NCI-H2107 treated with DMSO at 0.1 percent for 48 hours (cell line): ENCODE measurements around the gene ATPAF1.

Experiments
- DNase-seq: peaks from one replicate; lab custom pipeline; 2025; ENCODE audit not compliant: unreplicated experiment; lab: John Stamatoyannopoulos, UW

The ATPAF1 gene

GRCh38 chr1:46594063-46594462 is 74.1 kb downstream of the ATPAF1 start:
- DNase-seq = no peak

DNA sequence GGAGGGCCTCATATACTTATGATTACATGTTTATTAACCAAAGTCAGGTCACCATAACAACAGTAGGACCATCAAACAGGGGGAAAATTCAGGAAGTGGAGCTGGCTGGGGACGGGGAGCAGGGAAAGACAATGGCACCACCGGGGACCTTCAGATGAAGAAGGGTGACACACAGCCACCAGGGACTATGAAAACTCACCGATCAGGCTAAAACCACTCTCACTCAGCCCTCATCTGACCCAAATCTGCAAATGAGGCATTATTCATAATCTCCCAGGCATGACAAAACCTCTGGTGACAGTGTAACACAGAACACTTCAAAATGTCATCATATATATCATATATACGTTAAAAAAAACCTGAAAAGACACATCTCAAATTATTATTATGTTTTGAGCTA is 75.3 kb downstream of the ATPAF1 start:
- DNase-seq = no peak

DNA sequence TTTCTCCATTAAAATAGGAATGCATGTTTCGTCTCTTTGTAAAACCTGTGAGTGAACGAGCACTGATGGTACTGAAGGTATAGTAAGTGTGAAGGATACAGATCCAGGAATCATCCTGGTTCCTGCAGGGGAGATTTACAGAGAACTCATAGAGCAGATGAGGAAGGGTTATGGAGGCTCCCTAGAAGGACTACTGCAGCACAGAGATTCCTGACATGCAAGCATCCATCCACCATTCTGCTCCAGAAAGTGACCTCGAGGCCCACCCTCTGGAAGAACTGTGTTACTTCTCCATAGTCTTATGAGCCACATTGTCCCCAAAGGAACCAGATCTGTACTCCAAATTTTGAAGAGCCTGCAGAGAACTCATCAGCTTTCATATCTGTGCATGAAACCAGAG is 78.6 kb downstream of the ATPAF1 start:
- DNase-seq = no peak

DNA sequence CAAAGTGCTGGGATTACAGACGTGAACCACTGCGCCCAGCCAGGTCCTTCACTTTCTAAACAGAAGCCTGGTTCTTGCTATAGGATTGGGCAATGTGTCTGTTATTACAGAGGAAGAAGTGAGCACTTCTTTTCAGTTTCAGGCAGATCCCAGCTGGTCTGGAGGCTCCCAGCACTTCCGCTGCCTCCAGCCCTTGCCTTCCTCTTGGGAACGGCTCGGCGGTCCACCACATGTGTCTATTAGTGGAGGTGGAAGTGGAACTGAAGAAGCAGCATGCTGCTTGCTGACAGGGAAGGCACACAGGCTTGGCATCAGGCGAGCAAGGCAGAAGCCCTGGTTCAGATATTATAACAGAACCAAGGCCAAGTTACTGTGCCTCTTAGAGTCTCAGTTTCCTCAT is 81.1 kb downstream of the ATPAF1 start:
- DNase-seq = no peak

DNA sequence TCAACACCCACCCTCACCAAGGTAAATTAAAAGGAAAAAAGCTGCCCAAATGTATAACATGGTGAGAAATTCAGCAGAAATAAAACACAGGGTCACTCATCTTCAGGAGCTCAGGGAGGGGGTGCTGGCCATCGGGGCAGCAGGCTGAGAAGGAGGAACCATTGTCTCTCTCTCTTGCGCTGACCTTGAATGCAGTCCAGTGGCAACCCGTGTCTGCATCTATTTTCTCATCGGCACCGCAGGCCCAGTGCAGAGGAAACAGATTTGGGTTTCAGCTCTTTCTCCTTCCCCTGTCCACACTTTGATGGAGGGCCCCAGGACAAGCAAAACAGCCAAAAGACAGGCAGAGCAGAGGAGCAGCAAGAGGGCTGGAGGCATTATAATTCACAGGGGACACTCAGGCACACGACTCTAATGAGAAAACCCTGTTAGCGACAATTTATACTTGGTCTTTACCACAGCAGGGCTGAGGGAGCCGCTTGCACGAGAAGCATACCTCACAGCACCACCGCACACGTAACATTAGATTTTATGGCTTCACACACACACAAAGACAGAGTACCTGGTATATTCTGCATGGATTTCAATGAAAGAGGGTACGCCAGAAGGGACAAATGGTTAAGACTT is 82.7 kb downstream of the ATPAF1 start:
- DNase-seq = no peak

DNA sequence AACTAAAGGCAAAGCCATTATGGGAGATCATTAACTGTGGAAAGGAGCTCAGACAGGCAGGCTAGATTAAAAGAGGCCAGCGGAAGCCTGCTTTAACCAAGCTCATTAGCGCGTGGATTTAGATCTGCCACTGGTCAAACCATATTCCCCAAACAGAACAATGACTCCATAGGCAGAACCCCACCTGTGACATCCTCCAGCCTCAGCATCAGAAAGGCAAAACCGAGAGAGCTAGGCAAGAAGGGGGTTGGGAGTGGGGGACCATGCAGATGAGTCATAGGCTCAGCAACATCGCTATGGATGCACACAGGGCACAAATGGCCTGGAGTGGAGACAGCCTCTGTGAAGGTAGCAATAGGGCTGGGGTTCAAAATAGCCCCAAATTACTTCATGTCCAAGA is 84.7 kb downstream of the ATPAF1 start:
- DNase-seq = no peak

DNA sequence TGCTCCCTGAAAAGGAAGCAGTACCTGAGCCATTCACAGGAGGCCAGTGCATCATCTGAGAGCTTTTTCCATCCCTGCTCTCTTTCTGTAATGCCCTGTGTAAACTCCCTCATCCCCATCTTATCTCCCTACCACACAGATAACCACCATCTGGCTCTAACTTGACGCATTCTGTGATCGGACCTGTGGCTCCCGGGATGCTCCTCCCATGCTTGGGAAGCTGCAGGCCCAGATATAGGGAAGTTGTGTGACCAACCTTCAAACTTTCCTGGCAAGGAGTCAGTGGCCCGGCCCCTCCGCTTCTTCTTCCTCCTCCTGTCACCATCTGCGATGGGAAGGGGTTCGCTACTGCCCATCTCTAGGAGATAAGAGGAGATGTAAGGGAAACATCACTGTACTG is 85.2 kb downstream of the ATPAF1 start:
- DNase-seq = no peak
